Naive thymus-derived CD8-positive, alpha-beta T cell (primary cell): ENCODE data around the gene TCTN1. TPM values are rescaled to one million over a fixed set of nuclear protein-coding genes. Genes with fewer than 3 reads are reported as not detected.

Experiments used
- polyA plus RNA-seq, 3 donors: library from polyadenylated mRNA; unstranded; fragments of 300-500 nt; fragmentation: Illumina TruSeq; gene quantifications; one replicate each; pipeline ENCODE4 v1.2.3, GENCODE V29; 2021
- total RNA-seq, 8 experiments: library from RNA in 2 of 8; stranded (reverse) in 2 of 8; gene quantifications; one replicate each; pipeline ENCODE4 v1.2.3 and lab custom pipeline; 2021 to 2026

TCTN1 gene
- total and polyA plus RNA-seq, 5 experiments from 2014 or later = 8.7 to 16.4 (median 13.6) TPM

Other genes with a start within 250 kb of the TCTN1 start
- gene ANAPC7, start 210.4 kb upstream of the TCTN1 start, total RNA-seq = 10 to 100 TPM; 78.5 to 84.0 TPM
- gene ANAPC7, start 210.4 kb upstream of the TCTN1 start, polyA plus RNA-seq = 10 to 100 TPM; 25.7 to 32.3 (median 30.9) TPM
- 100 to 1,000 TPM; 213 to 243 TPM for gene ARPC3, start 163.8 kb upstream of the TCTN1 start, total RNA-seq
- 100 to 1,000 TPM; 691 to 810 (median 733) TPM for gene ARPC3, start 163.8 kb upstream of the TCTN1 start, polyA plus RNA-seq
- gene GPN3, start 145.9 kb upstream of the TCTN1 start, total RNA-seq = 10 to 100 TPM; 13.5 to 14.0 TPM
- 10 to 100 TPM; 33.7 to 35.8 (median 34.4) TPM for gene GPN3, start 145.9 kb upstream of the TCTN1 start, polyA plus RNA-seq
- 10 to 100 TPM; 21.6 to 22.3 TPM for gene FAM216A, start 145.3 kb upstream of the TCTN1 start, total RNA-seq
- 10 to 100 TPM in 2 of 3 donors, 1 to 10 TPM in 1; 9.3 to 15.4 (median 11.1) TPM for gene FAM216A, start 145.3 kb upstream of the TCTN1 start, polyA plus RNA-seq
- gene VPS29, start 112.0 kb upstream of the TCTN1 start, total RNA-seq = 100 to 1,000 TPM; 126 to 130 TPM
- 100 to 1,000 TPM; 128 to 167 (median 167) TPM for gene VPS29, start 112.0 kb upstream of the TCTN1 start, polyA plus RNA-seq
- 1 to 10 TPM; 2.7 to 3.8 TPM for gene RAD9B, start 111.8 kb upstream of the TCTN1 start, total RNA-seq
- 1 to 10 TPM in 2 of 3 donors, under 1 TPM in 1; 0.89 to 1.3 (median 1.0) TPM for gene RAD9B, start 111.8 kb upstream of the TCTN1 start, polyA plus RNA-seq
- gene PPTC7, start 30.8 kb upstream of the TCTN1 start, total RNA-seq = 10 to 100 TPM; 34.4 to 34.8 TPM
- 10 to 100 TPM in 1 of 3 donors, 1 to 10 TPM in 2; 7.6 to 10.2 (median 9.6) TPM for gene PPTC7, start 30.8 kb upstream of the TCTN1 start, polyA plus RNA-seq
- gene HVCN1, start 75.0 kb downstream of the TCTN1 start, total RNA-seq = 10 to 100 TPM; 21.0 to 21.2 TPM
- 10 to 100 TPM; 17.3 to 24.5 (median 20.1) TPM for gene HVCN1, start 75.0 kb downstream of the TCTN1 start, polyA plus RNA-seq
- gene PPP1CC, start 128.8 kb downstream of the TCTN1 start, total RNA-seq = 100 to 1,000 TPM; 127 to 141 TPM
- gene PPP1CC, start 128.8 kb downstream of the TCTN1 start, polyA plus RNA-seq = 100 to 1,000 TPM; 112 to 150 (median 119) TPM
- not detected for gene CCDC63, start 232.9 kb downstream of the TCTN1 start, total RNA-seq
- not detected for gene CCDC63, start 232.9 kb downstream of the TCTN1 start, polyA plus RNA-seq